HG02885 (cell line): ENCODE data around the gene PLAC8.
"Not testable (repeated sequence)": the region's sequence is repeated elsewhere in the genome, so short reads cannot be mapped to it uniquely, and the experiment has no call there.

ENCODE experiments used
- ATAC-seq: cut with Tn5 transposase; IDR thresholded peaks from one replicate; pipeline ENCODE4 v1.9.1; 2021; ENCODE audit warnings: mild to moderate bottlenecking; ENCODE audit not compliant: unreplicated experiment, poor library complexity

PLAC8 gene

GRCh38 chr4:83112678-83113428, 1.7 kb downstream of the PLAC8 start:
- ATAC-seq: no peak

- peak; percentile 41 for ATAC-seq
These were observed 2.3 kb downstream of the PLAC8 start for GRCh38 chr4:83112231-83112630.

- not testable (repeated sequence) for ATAC-seq
These were observed 2.8 kb downstream of the PLAC8 start for GRCh38 chr4:83111751-83112141.

- no peak for ATAC-seq
These were observed 3.4 kb downstream of the PLAC8 start for GRCh38 chr4:83110970-83111750.

- peak; percentile 79 for ATAC-seq
These were observed 4.1 kb downstream of the PLAC8 start for GRCh38 chr4:83110223-83110945.

- peak; percentile 26 for ATAC-seq
These were observed 4.9 kb downstream of the PLAC8 start for GRCh38 chr4:83109480-83110222.

GRCh38 chr4:83108101-83108861, 6.2 kb downstream of the PLAC8 start:
- ATAC-seq: no peak

GRCh38 chr4:83107631-83108030, 6.9 kb downstream of the PLAC8 start:
- ATAC-seq: no peak

- ATAC-seq: no peak
These were observed 9.5 kb downstream of the PLAC8 start for GRCh38 chr4:83104991-83105390.

GRCh38 chr4:83096397-83096796, 18.1 kb downstream of the PLAC8 start:
- ATAC-seq: no peak

GRCh38 chr4:83093060-83093640, 21.4 kb downstream of the PLAC8 start:
- no peak for ATAC-seq

GRCh38 chr4:83089410-83090157, 24.9 kb downstream of the PLAC8 start:
- no peak for ATAC-seq

- not testable (repeated sequence) for ATAC-seq
These were observed 29.6 kb downstream of the PLAC8 start for GRCh38 chr4:83084956-83085355.

- peak; percentile 50 for ATAC-seq
These were observed 30.5 kb downstream of the PLAC8 start for GRCh38 chr4:83083925-83084475.

GRCh38 chr4:83082777-83083176, 31.8 kb downstream of the PLAC8 start:
- no peak for ATAC-seq

GRCh38 chr4:83080561-83080960, 34.0 kb downstream of the PLAC8 start:
- ATAC-seq: no peak

GRCh38 chr4:83075311-83076095, 39.0 kb downstream of the PLAC8 start:
- ATAC-seq: no peak
